K562 (cell line): Measurements from ENCODE around the gene CD34. TPM values are rescaled to one million over a fixed set of nuclear protein-coding genes. Genes with fewer than 3 reads are reported as not detected.

ENCODE experiments used
- ATAC-seq: fragments of 200-7000 bp; cut with Tn5 transposase; 3 replicates; pipeline ENCODE4 v1.9.1; 2020; ENCODE audit warnings: moderate library complexity
- BruUV-seq: library from RNA; stranded (reverse); fragments of 400-500 nt; replicated peaks from 2 replicates; lab custom pipeline; 2021; lab: Mats Ljungman, UMichigan
- CTCF ChIA-PET: fragments of 300-600 bp; formaldehyde crosslinking; extraction: SDS; loops from one replicate; lab custom pipeline; 2021; ENCODE audit warnings: low intra/inter-chr PET ratio; lab: Yijun Ruan, JAX
- POLR2A ChIA-PET: fragments of 300-600, 350-650 bp; sonication (Branson Sonifier 250); formaldehyde crosslinking; extraction: SDS; loops from one replicate; lab custom pipeline; 2021; ENCODE audit warnings: antibody characterized with exemption, inconsistent platforms; lab: Yijun Ruan, JAX
- DNase-seq, 4 experiments: peaks; one replicate each; pipeline versions ENCODE4 v3.0.0 to v3.0.0-alpha.2; 2011 to 2018; ENCODE audit warnings: low spot score in 3 of 4, mixed read lengths in 3 of 4; ENCODE audit errors: extremely low read depth in 1 of 4
- FAIRE-seq: peaks from 2 replicates; lab custom pipeline; 2011; peaks lifted over from hg19 to GRCh38; lab: Jason Lieb, UNC
- H2AFZ ChIP-seq: 2 replicates; pipeline ENCODE4 v1.6.0; 2011; ENCODE audit warnings: low read depth, low read length, control low read depth, inconsistent platforms
- H3K27ac ChIP-seq: fragments of 200-600 bp; 3 replicates; pipeline ENCODE4 v1.8.0; 2011; ENCODE audit warnings: low read depth, mild to moderate bottlenecking, control low read depth, inconsistent platforms, low read length, moderate library complexity, mixed read lengths; ENCODE audit errors: extremely low read depth
- H3K27me3 ChIP-seq, 2 experiments: fragments of 300-600 bp in 1 of 2; 2 replicates in 1 of 2; 3 replicates in 1 of 2; pipeline versions ENCODE4 v1.6.0 to v1.8.0; 2011; ENCODE audit warnings: inconsistent platforms in 2 of 2, low read length in 2 of 2, mild to moderate bottlenecking in 1 of 2, mixed read lengths in 1 of 2, moderate library complexity in 1 of 2; ENCODE audit not compliant: control insufficient read depth in 2 of 2, insufficient read depth in 2 of 2
- H3K36me3 ChIP-seq: fragments of 300-600 bp; 3 replicates; pipeline ENCODE4 v1.8.0; 2011; ENCODE audit warnings: mild to moderate bottlenecking, low read length, inconsistent platforms; ENCODE audit not compliant: control insufficient read depth, insufficient read depth
- H3K4me1 ChIP-seq, 2 experiments: fragments of 200-600 bp in 1 of 2; replicated peaks in 1 of 2; 2 replicates in 1 of 2; 3 replicates in 1 of 2; pipeline versions ENCODE4 v1.5.1 to v1.8.0; 2011; ENCODE audit warnings: inconsistent platforms in 2 of 2, low read length in 2 of 2, mild to moderate bottlenecking in 1 of 2, mixed read lengths in 1 of 2, moderate library complexity in 1 of 2; ENCODE audit not compliant: control insufficient read depth in 2 of 2, insufficient read depth in 2 of 2
- H3K4me2 ChIP-seq: 2 replicates; pipeline ENCODE4 v1.6.1; 2011; ENCODE audit warnings: low read length, control low read depth, inconsistent platforms, mixed read lengths; ENCODE audit not compliant: insufficient read depth
- H3K4me3 ChIP-seq: fragments of 200-600 bp; sonication (generic), shearing (Covaris generic); 2 replicates; pipeline ENCODE4 v1.5.1; 2016; ENCODE audit warnings: control low read depth, inconsistent platforms
- H3K79me2 ChIP-seq: fragments of 200-600 bp; 3 replicates; pipeline ENCODE4 v1.8.0; 2011; ENCODE audit warnings: low read length, inconsistent platforms; ENCODE audit not compliant: control insufficient read depth, insufficient read depth
- H3K9ac ChIP-seq, 2 experiments: 2 replicates each; pipeline versions ENCODE4 v1.6.0 to v1.6.1; 2011; ENCODE audit warnings: low read depth in 2 of 2, low read length in 2 of 2, control low read depth in 1 of 2, inconsistent platforms in 1 of 2, mild to moderate bottlenecking in 1 of 2, mixed read lengths in 1 of 2; ENCODE audit not compliant: insufficient read depth in 1 of 2
- H3K9me1 ChIP-seq: one replicate; pipeline ENCODE4 v1.6.0; 2011; ENCODE audit warnings: inconsistent platforms, mild to moderate bottlenecking, low read length, moderate library complexity; ENCODE audit not compliant: control insufficient read depth, insufficient read depth
- H3K9me3 ChIP-seq: replicated peaks from 2 replicates; pipeline ENCODE4 v1.5.1; 2011; ENCODE audit warnings: low read depth, low read length, inconsistent platforms; ENCODE audit not compliant: control insufficient read depth, insufficient read depth
- H4K20me1 ChIP-seq: replicated peaks from 2 replicates; pipeline ENCODE4 v1.6.1; 2011; ENCODE audit warnings: low read length, inconsistent platforms, mixed read lengths; ENCODE audit not compliant: control insufficient read depth, insufficient read depth
- BMI1 ChIP-seq: fragments of 150-350 bp; IDR thresholded peaks from 2 replicates; pipeline ENCODE4 v1.6.1; 2014; ENCODE audit warnings: low read length
- BRCA1 ChIP-seq, 2 experiments: fragments of 450-650 bp in 1 of 2; sonication (generic) in 1 of 2; formaldehyde crosslinking in 1 of 2; IDR thresholded peaks; 2 replicates each; pipeline versions ENCODE4 v1.5.0 to v1.6.1; 2017 to 2020; ENCODE audit warnings: mild to moderate bottlenecking in 1 of 2, missing genetic modification reagents in 1 of 2
- FOXJ2 ChIP-seq: fragments of 200-800 bp; sonication (Bioruptor generic); IDR thresholded peaks from 2 replicates; pipeline ENCODE4 v1.6.1; 2016; ENCODE audit warnings: missing genetic modification characterization, missing compliant biosample characterization
- HDAC8 ChIP-seq: fragments of 450-650 bp; IDR thresholded peaks from 2 replicates; pipeline ENCODE4 v1.6.1; 2016; ENCODE audit warnings: mild to moderate bottlenecking, missing genetic modification characterization, moderate library complexity, missing compliant biosample characterization
- KAT8 ChIP-seq: fragments of 450-650 bp; IDR thresholded peaks from 2 replicates; pipeline ENCODE4 v1.6.1; 2016; ENCODE audit warnings: low read depth, mild to moderate bottlenecking
- MIER1 ChIP-seq: fragments of 450-650 bp; IDR thresholded peaks from 2 replicates; pipeline ENCODE4 v1.6.1; 2016; ENCODE audit warnings: antibody characterized with exemption, mild to moderate bottlenecking, low read depth
- RFX7 ChIP-seq: fragments of 250-450 bp; sonication (Bioruptor Pico); IDR thresholded peaks from 2 replicates; pipeline ENCODE4 v1.5.1; 2021; ENCODE audit warnings: mild to moderate bottlenecking
- SIN3A ChIP-seq, 2 experiments: fragments of 150-350 bp in 1 of 2; IDR thresholded peaks; 2 replicates each; pipeline ENCODE4 v1.6.1; 2011 to 2016; ENCODE audit warnings: borderline replicate concordance in 2 of 2, low read depth in 2 of 2, low read length in 2 of 2, mild to moderate bottlenecking in 2 of 2, moderate library complexity in 2 of 2; ENCODE audit not compliant: control insufficient read depth in 1 of 2
- SMAD1 ChIP-seq: fragments of 150-350 bp; IDR thresholded peaks from 2 replicates; pipeline ENCODE4 v1.6.1; 2014; ENCODE audit warnings: low read length, low read depth; ENCODE audit not compliant: partially characterized antibody
- ZFP91 ChIP-seq: sonication (generic); formaldehyde crosslinking; IDR thresholded peaks from 2 replicates; pipeline ENCODE4 v1.8.0; 2022; ENCODE audit warnings: mild to moderate bottlenecking, missing genetic modification reagents
- WGBS: fragments of 100-300 bp; shearing (Covaris generic); methylation state at CpG from one replicate; pipeline ENCODE4 v1.1.6; 2016; ENCODE audit warnings: low coverage, mixed read lengths; ENCODE audit not compliant: insufficient coverage; ENCODE audit errors: missing lambda C conversion rate; 5-methylcytosine and 5-hydroxymethylcytosine counted together
- in situ Hi-C: fragments of 300-500 bp; cut with MboI; formaldehyde crosslinking; loops from 4 replicates; pipeline ENCODE4 v1.15.0; 2018; ENCODE audit warnings: inconsistent platforms, mixed read lengths
- intact Hi-C: fragments of 100-400 bp; cut with micrococcal nuclease; formaldehyde crosslinking; loops from 2 replicates; pipeline ENCODE4 v1.14.2; 2022
- polyA plus RNA-seq, 8 experiments: library from polyadenylated mRNA; depleted of rRNA in 4 of 8; stranded (reverse) in 5 of 8; unstranded in 3 of 8; fragments of >200 nt; fragmentation: Nextera tagmentation in 2 of 8; fragmentation: Illumina TruSeq in 1 of 8; extraction: Ambion mirVana in 2 of 8; extraction: Trizol in 1 of 8; gene quantifications; 2 replicates each; pipeline versions ENCODE4 v1.2.1 to v1.2.3, GENCODE V29; 2011 to 2014; ENCODE audit warnings: inconsistent platforms in 1 of 8, missing spikeins in 1 of 8
- total RNA-seq, 7 experiments: library from RNA; depleted of rRNA in 6 of 7; stranded (reverse); fragments of >200 nt in 6 of 7; fragmentation: Illumina TruSeq in 2 of 7; extraction: Trizol in 2 of 7; gene quantifications; 2 replicates each; pipeline versions ENCODE4 v1.2.1 to v1.2.3, GENCODE V29; 2011 to 2021; ENCODE audit warnings: low replicate concordance in 1 of 7

The CD34 gene
- total and polyA plus RNA-seq, 9 of the 15 experiments (the other 6 are each of a cell fraction or from before 2014, with no cell fraction given): not detected

DNA sequence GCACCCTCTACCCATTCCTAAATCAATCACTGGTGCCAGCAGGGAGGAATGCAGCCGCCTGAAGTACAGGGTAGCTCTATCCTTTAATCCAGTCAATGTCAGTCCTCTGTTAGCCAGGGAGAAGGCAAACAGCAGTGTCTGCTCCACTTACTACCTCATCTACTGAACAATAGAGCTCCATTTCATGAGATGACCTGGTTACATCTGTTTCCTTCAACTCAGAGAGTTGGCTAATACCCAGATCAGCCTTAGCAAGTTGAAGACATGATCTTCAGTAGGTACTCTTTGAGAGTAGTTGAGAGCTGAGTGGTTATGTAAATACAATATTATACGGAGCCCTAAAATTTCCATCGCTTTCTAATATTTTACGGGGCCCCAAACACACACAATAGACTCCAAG lies 46.1 kb upstream of the CD34 start:
- TF ChIP-seq BMI1 (no peak), FOXJ2 (no peak), SMAD1 (no peak), MIER1 (no peak), RFX7 (CRISPR knock-in tag) (no peak), HDAC8 (no peak), KAT8 (no peak), SIN3A (IDR thresholded peaks at IDR 0.05; ENCODE audit: borderline replicate concordance in 2 of 2, control insufficient read depth in 1 of 2, low read depth in 2 of 2, low read length in 2 of 2) (no peak), BRCA1 (IDR thresholded peaks at IDR 0.05) (no peak), BRCA1 (CRISPR knock-in tag; IDR thresholded peaks at IDR 0.05) (no peak), ZFP91 (CRISPR knock-in tag) (no peak)
- no peak for ATAC-seq
- Histone ChIP-seq H3K9ac (no peak overlapping the region), H3K27me3 (peaks cover 11 to 16% of the 10 kb centered on the region in 2 experiments; a peak in 4 of 5 replicates), H2AFZ (no peak overlapping the region), H3K9me1 (no peaks in the 10 kb centered on the region), H3K4me1 (no peaks in the 10 kb centered on the region; a peak in 1 of 5 replicates), H3K27ac (no peak overlapping the region), H3K4me3 (no peak overlapping the region), H4K20me1 (no peaks in the 10 kb centered on the region), H3K4me2 (no peak overlapping the region), H3K79me2 (no peaks in the 10 kb centered on the region), H3K36me3 (no peaks in the 10 kb centered on the region), H3K9me3 (no peaks in the 10 kb centered on the region)
- BruUV-seq: no TSS peak
- 19% methylated on average over 4 of the region's 4 CpGs for WGBS
- ChIA-PET CTCF (no interaction called here), POLR2A (interaction anchor here (0.6 to 1.4 kb wide), 8 partner anchors 10 to 560 kb away, joined by 3 to 7 read pairs (median 3); no protein-coding TSS in a partner anchor)
- intact Hi-C loops (no loop called here), in situ Hi-C loops (loop anchor here (5.0 kb wide), 1 partner anchor 130 kb away; no protein-coding TSS in a partner anchor)
- no peak for DNase-seq
- no peak for FAIRE-seq
